Activated naive CD8-positive, alpha-beta T cell treated with anti-CD3 and anti-CD28 coated beads, Interleukin-2, amount 10 ng/mL, durations not matched to agents 7 days and 5 days (primary cell): ENCODE measurements around the gene IRX5. TPM values are rescaled to one million over a fixed set of nuclear protein-coding genes. Genes with fewer than 3 reads are reported as not detected.

Experiments used
- ATAC-seq: fragments of 150-1000 bp; cut with Tn5 transposase; one replicate; pipeline ENCODE4 v1.10.0; 2021; ENCODE audit warnings: low read depth, moderate library complexity
- POLR2A ChIA-PET: fragments of 350-600 bp; sonication (Branson Sonifier 250); formaldehyde crosslinking; loops from one replicate; lab custom pipeline; 2021; ENCODE audit warnings: antibody characterized with exemption; lab: Charles Lee
- DNase-seq: peaks from one replicate; pipeline ENCODE4 v3.0.0; 2021
- H3K27ac Mint-ChIP-seq: one replicate; pipeline ENCODE4 v1.8.0; 2022; ENCODE audit warnings: mild to moderate bottlenecking, mixed read lengths
- H3K27me3 Mint-ChIP-seq: one replicate; pipeline ENCODE4 v1.8.0; 2022; ENCODE audit warnings: mild to moderate bottlenecking, moderate library complexity, mixed read lengths
- H3K36me3 Mint-ChIP-seq: one replicate; pipeline ENCODE4 v1.8.0; 2021; ENCODE audit warnings: mild to moderate bottlenecking, mixed read lengths
- H3K4me1 Mint-ChIP-seq: one replicate; pipeline ENCODE4 v1.8.0; 2021; ENCODE audit warnings: mixed read lengths
- H3K4me3 Mint-ChIP-seq: one replicate; pipeline ENCODE4 v1.8.0; 2022; ENCODE audit warnings: mild to moderate bottlenecking, moderate library complexity, mixed read lengths
- H3K9me3 Mint-ChIP-seq: one replicate; pipeline ENCODE4 v1.8.0; 2021; ENCODE audit warnings: mixed read lengths
- total RNA-seq, 2 experiments: library from RNA; stranded (reverse); gene quantifications; one replicate each; pipeline ENCODE4 v1.2.3, GENCODE V29; 2021

Gene IRX5
- total RNA-seq, 2 experiments from 2014 or later = not detected

DNA sequence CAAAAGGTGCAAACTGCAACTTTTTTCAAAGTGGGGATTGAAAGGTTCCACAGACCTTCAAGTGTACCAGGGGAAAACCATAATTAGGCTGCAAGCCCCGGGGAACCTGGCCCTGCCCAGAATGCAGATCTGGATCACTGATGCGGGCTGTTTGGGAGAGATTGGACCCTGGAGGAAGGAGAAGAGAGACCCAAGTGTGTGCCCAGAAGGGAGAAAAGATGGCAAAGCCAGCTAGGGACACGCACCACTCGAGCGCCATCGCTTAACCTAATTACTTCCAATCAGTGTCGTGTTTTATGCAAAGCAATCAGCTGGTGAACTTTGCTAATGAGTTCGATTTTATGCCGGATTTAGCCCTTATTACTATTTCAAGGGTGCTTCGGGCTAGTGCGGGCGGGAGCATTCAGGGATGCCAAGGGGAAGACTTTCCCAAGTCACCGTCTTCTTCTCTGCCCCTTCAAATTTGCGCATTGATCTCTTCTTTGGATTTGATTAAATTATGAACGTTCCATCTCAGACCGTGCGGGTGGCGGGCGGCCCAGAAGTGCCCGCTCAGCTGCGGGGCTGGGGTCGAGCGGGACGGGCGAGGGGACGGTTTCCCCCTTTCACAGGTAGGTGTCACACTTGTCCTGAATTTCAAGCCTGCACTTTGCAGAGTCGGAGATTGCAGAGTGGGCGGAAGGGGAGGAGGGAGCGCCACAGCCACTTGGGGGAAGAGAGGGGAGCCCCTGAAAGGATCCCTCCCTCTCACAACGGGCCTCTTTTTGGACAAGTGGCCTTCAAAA is 4.0 kb downstream of the IRX5 start:
- H3K36me3 Mint-ChIP-seq = no peaks in the 10 kb centered on the region
- DNase-seq (peak; percentile 34), ATAC-seq (no peak)
- H3K27me3 Mint-ChIP-seq = peaks cover 83% of the 10 kb centered on the region
- peaks cover 1% of the 10 kb centered on the region for H3K9me3 Mint-ChIP-seq
- POLR2A ChIA-PET = no interaction called here
- H3K4me3 Mint-ChIP-seq = no peak overlapping the region
- H3K27ac Mint-ChIP-seq = no peak overlapping the region
- peaks cover 9% of the 10 kb centered on the region for H3K4me1 Mint-ChIP-seq

- no peak for ATAC-seq
- Mint-ChIP-seq H3K9me3 (peaks cover 1% of the 10 kb centered on the region), H3K36me3 (no peaks in the 10 kb centered on the region), H3K27ac (peak overlapping the region; percentile 16), H3K4me1 (peaks cover 7% of the 10 kb centered on the region), H3K4me3 (no peak overlapping the region), H3K27me3 (peaks cover 84% of the 10 kb centered on the region)
- POLR2A ChIA-PET = no interaction called here
- DNase-seq = no peak
Observed at GRCh38 chr16:54935266-54935968, 4.8 kb downstream of the IRX5 start.

DNA sequence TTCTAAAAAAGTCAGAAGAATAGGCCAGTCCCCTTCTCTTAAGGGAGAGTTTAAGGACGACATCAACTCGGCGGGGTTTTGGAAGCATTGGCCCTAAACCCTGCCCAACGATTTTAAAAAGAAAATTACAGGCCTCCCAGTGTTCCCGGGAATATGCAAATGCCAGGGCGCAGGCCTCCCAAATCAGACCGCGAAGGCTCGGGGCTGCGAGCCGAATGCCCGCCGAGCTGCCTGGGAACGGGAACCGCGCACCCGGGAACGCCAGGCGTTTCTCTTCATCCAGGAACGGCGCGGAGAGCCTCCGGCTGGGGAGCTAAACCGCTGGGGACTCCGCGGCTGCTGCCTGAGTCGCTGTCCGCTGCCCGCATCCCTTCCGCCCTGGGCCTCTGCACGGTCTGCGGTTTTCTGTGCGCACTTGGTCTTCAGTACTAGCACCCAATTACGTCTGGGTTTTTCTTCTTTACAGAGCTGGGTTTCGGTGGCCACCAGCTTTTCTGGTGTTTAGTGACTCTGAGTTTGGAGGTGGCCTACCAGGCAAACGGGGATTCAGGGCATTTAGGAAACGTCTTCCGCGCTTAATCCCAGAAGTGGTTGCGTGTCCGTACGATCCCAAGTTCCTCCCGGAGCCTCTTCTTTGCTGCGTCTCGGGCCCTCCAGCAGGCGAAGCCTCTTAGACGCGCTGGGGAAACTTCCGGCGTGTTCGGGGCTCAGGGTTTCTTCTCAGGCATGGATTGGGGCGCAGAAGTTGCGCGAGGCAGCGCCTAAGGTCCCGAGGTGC is 5.7 kb downstream of the IRX5 start:
- no peak for ATAC-seq
- H3K9me3 Mint-ChIP-seq = peaks cover 1% of the 10 kb centered on the region
- H3K36me3 Mint-ChIP-seq = no peaks in the 10 kb centered on the region

GRCh38 chr16:54936979-54937670 is 6.5 kb downstream of the IRX5 start:
- POLR2A ChIA-PET = no interaction called here

More for the DNA sequence above, 5.7 kb downstream of the IRX5 start:
- POLR2A ChIA-PET = no interaction called here
- peak; percentile 35 for DNase-seq
- H3K27me3 Mint-ChIP-seq = peaks cover 90% of the 10 kb centered on the region
- peak overlapping the region; percentile 60 for H3K27ac Mint-ChIP-seq
- no peak overlapping the region for H3K4me3 Mint-ChIP-seq
- peaks cover 7% of the 10 kb centered on the region for H3K4me1 Mint-ChIP-seq

DNA sequence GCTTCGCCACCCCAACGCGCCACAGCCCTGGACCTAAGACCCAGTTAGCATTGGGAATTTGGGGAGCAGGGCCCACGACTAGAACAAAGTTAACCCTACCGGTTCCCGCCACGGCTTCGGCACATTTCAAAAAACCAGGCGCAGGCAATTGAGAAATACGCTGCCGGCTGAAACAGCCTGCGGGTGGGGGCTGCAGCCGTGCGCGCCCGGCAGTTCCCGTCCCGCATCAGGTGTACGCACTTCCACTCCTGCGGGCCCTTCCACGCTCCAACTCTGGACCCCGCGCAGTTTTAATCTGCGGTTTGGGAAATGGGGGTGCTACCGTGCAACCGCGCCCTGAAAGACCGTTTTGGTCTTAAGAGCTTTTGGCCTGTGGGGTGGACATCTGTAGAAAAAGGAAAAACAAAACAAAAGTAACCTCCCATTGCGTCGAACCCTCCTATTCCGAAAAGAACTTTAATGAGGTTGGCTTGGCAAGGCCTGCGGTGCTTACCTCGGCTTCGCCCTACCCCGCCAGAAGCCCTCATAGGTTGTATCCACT is 7.1 kb downstream of the IRX5 start:
- H3K27me3 Mint-ChIP-seq = peaks cover 87% of the 10 kb centered on the region
- no peaks in the 10 kb centered on the region for H3K36me3 Mint-ChIP-seq
- DNase-seq = peak; percentile 31
- H3K4me1 Mint-ChIP-seq = peaks cover 1% of the 10 kb centered on the region
- H3K9me3 Mint-ChIP-seq = no peaks in the 10 kb centered on the region
- ATAC-seq = no peak
- POLR2A ChIA-PET = no interaction called here
- H3K27ac Mint-ChIP-seq = no peak overlapping the region
- H3K4me3 Mint-ChIP-seq = peak overlapping the region; percentile 10

More at GRCh38 chr16:54936979-54937670, 6.5 kb downstream of the IRX5 start:
- H3K27me3 Mint-ChIP-seq = peaks cover 89% of the 10 kb centered on the region
- peak; percentile 36 for DNase-seq
- H3K4me3 Mint-ChIP-seq = peak overlapping the region; percentile 30
- peaks cover 1% of the 10 kb centered on the region for H3K4me1 Mint-ChIP-seq
- peaks cover 1% of the 10 kb centered on the region for H3K9me3 Mint-ChIP-seq
- no peaks in the 10 kb centered on the region for H3K36me3 Mint-ChIP-seq
- H3K27ac Mint-ChIP-seq = no peak overlapping the region
- ATAC-seq = no peak

DNA sequence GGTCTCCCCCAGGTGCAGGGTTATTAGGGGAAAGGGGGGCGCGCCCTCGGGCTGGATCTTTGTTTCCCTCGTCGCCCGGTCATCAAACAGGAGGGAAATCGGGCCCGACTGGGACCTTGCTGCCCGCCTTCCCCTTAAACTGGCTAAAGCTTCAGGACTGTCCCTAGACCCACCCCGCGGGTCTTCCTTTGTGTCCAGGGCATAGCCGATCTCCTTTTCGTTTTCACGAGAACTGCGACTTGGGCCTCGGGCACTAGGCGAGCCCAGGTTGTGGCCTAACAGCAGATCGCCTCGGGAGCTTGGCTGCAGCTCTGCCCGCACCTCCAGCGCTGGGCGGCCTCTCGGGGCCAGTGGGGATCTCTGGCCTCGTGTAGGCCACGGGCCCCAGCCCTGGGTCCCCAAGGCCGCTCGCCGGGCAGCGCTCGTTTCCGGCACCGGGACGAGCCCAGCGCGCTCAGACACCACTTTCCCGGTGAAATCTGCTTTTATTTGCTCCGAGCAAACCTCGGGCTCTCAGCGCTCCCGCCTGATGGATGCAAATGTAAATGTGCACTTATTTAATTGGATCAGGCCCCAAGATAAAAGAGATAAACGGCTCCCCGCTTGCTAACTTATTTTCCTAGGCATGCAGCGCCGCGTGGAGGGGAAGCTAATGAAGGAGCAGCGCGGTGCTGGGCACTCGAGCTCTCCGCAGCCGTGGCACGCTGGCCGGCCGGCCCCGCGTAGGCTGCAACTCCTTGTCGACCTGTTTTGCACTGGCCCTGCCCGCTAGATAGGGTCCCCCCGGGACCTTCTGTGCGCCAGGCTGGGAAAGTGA is 7.8 kb downstream of the IRX5 start:
- Mint-ChIP-seq H3K27me3 (peaks cover 90% of the 10 kb centered on the region), H3K4me1 (peaks cover 1% of the 10 kb centered on the region), H3K36me3 (no peaks in the 10 kb centered on the region), H3K27ac (no peak overlapping the region), H3K4me3 (no peak overlapping the region), H3K9me3 (no peaks in the 10 kb centered on the region)
- POLR2A ChIA-PET = no interaction called here
- DNase-seq = peak; percentile 35
- ATAC-seq = no peak

DNA sequence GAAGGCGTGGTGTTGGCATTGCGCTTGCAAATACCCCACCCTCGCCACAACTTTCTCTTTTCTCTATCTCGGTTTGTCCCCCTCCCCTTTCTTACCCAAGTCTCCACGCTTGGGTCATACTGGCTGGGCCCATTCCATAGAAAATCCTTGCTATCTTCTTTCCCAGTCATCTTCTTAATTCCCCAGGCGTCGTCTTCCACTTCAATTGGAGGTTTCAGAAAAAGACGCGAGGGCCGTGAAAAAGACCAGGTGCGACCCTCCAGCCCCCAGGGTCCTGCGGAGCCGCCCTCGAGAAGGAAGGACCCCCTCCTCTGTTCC is 8.3 kb downstream of the IRX5 start:
- POLR2A ChIA-PET = no interaction called here
- Mint-ChIP-seq H3K27ac (no peak overlapping the region), H3K4me1 (peaks cover 1% of the 10 kb centered on the region), H3K9me3 (no peaks in the 10 kb centered on the region), H3K4me3 (no peak overlapping the region), H3K27me3 (peaks cover 88% of the 10 kb centered on the region), H3K36me3 (no peaks in the 10 kb centered on the region)
- ATAC-seq (no peak), DNase-seq (no peak)

DNA sequence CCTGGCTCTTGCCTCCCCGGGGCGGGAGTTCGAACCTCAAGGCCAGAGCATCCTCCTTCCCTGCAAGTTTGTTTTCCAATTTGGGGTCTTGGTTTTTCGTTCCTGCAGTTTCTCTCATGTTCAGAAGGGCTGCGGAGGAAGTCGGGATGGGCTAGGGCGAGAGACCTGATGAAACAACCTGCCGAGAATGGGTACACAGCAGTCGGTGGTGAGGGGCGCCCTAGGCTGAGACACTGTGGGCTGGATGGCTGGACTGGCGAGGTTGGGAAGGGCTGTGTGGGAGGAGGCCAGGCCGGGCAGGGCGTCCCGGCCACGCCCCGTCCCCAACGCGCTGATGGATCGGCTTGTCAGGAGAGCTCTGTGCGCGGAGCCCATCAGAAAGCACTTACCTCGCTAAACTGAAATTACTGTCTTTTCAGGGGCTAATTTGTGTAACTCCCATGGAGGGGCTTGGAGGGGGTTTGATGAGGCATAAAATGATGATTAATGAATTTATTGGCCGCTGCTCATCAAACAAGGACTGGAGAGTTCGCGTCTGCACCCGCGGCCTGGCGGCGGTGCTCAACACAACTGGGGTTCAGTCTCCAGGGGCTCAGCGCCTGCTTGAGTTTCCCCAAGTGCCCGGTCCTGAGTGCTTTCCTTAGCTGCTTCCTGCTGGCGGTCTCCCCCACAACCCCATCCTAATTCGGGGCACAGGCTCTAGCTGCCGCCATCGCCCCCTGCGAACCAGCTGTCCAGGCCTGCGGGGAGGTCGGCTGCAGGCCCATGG is 9.0 kb downstream of the IRX5 start:
- H3K4me3 Mint-ChIP-seq = no peak overlapping the region
- H3K4me1 Mint-ChIP-seq = no peaks in the 10 kb centered on the region
- no peaks in the 10 kb centered on the region for H3K36me3 Mint-ChIP-seq
- ATAC-seq = no peak
- POLR2A ChIA-PET = interaction anchor here (1.0 kb wide), 1 partner anchor 11 kb away, joined by 3 read pairs; no protein-coding TSS in a partner anchor
- no peak for DNase-seq
- H3K9me3 Mint-ChIP-seq = no peaks in the 10 kb centered on the region
- H3K27ac Mint-ChIP-seq = no peak overlapping the region
- peaks cover 85% of the 10 kb centered on the region for H3K27me3 Mint-ChIP-seq

DNA sequence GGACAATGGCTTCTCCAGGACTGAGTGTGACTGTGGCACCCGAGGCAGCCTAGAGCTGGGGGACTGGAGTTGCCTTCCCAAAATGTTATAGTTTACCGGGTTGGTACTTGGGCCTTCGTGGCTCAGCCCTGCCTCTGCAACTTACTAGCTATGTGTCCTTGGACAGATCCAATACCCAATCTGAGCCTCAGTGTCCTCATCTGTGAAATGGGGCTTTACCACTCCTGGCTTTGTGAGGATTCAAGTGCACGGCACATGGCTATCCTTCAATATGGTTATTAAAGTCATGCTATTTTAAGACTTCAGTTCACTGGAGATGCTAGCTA is 9.6 kb downstream of the IRX5 start:
- peaks cover 80% of the 10 kb centered on the region for H3K27me3 Mint-ChIP-seq
- no peaks in the 10 kb centered on the region for H3K4me1 Mint-ChIP-seq
- H3K4me3 Mint-ChIP-seq = no peak overlapping the region
- POLR2A ChIA-PET = interaction anchor here (1.0 kb wide), 1 partner anchor 11 kb away, joined by 3 read pairs; no protein-coding TSS in a partner anchor
- no peaks in the 10 kb centered on the region for H3K9me3 Mint-ChIP-seq
- ATAC-seq = no peak
- no peak for DNase-seq
- no peaks in the 10 kb centered on the region for H3K36me3 Mint-ChIP-seq
- H3K27ac Mint-ChIP-seq = no peak overlapping the region

- no peak overlapping the region for H3K27ac Mint-ChIP-seq
- H3K9me3 Mint-ChIP-seq = no peaks in the 10 kb centered on the region
- H3K27me3 Mint-ChIP-seq = peaks cover 65% of the 10 kb centered on the region
- no peaks in the 10 kb centered on the region for H3K36me3 Mint-ChIP-seq
- no peak overlapping the region for H3K4me3 Mint-ChIP-seq
- no peak for ATAC-seq
- POLR2A ChIA-PET = no interaction called here
- no peaks in the 10 kb centered on the region for H3K4me1 Mint-ChIP-seq
- no peak for DNase-seq
Observed at GRCh38 chr16:54942353-54942943, 11.8 kb downstream of the IRX5 start.

- POLR2A ChIA-PET = no interaction called here
- Mint-ChIP-seq H3K4me1 (no peaks in the 10 kb centered on the region), H3K4me3 (no peak overlapping the region), H3K27me3 (peaks cover 50% of the 10 kb centered on the region), H3K36me3 (no peaks in the 10 kb centered on the region), H3K9me3 (no peaks in the 10 kb centered on the region), H3K27ac (no peak overlapping the region)
- ATAC-seq = no peak
- DNase-seq = no peak
Observed at GRCh38 chr16:54944002-54944401, 13.3 kb downstream of the IRX5 start.
